H1 (cell line): ENCODE measurements around the gene PMFBP1. TPM values are rescaled to one million over a fixed set of nuclear protein-coding genes. Genes with fewer than 3 reads are reported as not detected.

Source experiments
- CTCF ChIA-PET: fragments of 300-600 bp; sonication (Branson Sonifier 250); formaldehyde crosslinking; loops from one replicate; lab custom pipeline; 2021; ENCODE audit not compliant: partially characterized antibody; lab: Charles Lee
- POLR2A ChIA-PET: fragments of 300-600 bp; sonication (Branson Sonifier 250); formaldehyde crosslinking; loops from one replicate; lab custom pipeline; 2021; ENCODE audit warnings: inconsistent platforms; ENCODE audit not compliant: partially characterized antibody; lab: Charles Lee
- DNase-seq, 2 experiments: peaks; one replicate each; pipeline versions ENCODE4 v3.0.0 to v3.0.0-alpha.2; 2010 to 2022; ENCODE audit warnings: low spot score in 2 of 2, low read depth in 1 of 2, mixed read lengths in 1 of 2
- FAIRE-seq: peaks from 2 replicates; lab custom pipeline; 2011; peaks lifted over from hg19 to GRCh38; lab: Jason Lieb, UNC
- H2AFZ ChIP-seq: 2 replicates; pipeline ENCODE4 v1.8.1; 2012; ENCODE audit warnings: low read length, inconsistent platforms
- H2AK5ac ChIP-seq: 2 replicates; pipeline ENCODE4 v1.6.1; 2013; ENCODE audit warnings: low read depth, low read length
- H2BK120ac ChIP-seq: replicated peaks from 2 replicates; pipeline ENCODE3; 2013; ENCODE audit warnings: low read depth, low read length, inconsistent platforms
- H2BK12ac ChIP-seq: 2 replicates; pipeline ENCODE4 v1.6.1; 2013; ENCODE audit warnings: low read depth, low read length
- H2BK15ac ChIP-seq: 2 replicates; pipeline ENCODE4 v1.6.1; 2013; ENCODE audit warnings: low read length
- H2BK20ac ChIP-seq: 2 replicates; pipeline ENCODE4 v1.6.1; 2013; ENCODE audit warnings: low read length
- H2BK5ac ChIP-seq: 2 replicates; pipeline ENCODE4 v1.6.1; 2013; ENCODE audit warnings: low read depth, low read length
- H3K14ac ChIP-seq: 2 replicates; pipeline ENCODE4 v1.6.1; 2013; ENCODE audit warnings: inconsistent platforms; ENCODE audit not compliant: insufficient read length
- H3K18ac ChIP-seq: 2 replicates; pipeline ENCODE4 v1.6.1; 2013; ENCODE audit warnings: low read length; ENCODE audit errors: extremely low read depth
- H3K23ac ChIP-seq: 2 replicates; pipeline ENCODE4 v1.6.1; 2013; ENCODE audit warnings: inconsistent platforms; ENCODE audit not compliant: insufficient read length
- H3K23me2 ChIP-seq: 2 replicates; pipeline ENCODE4 v1.6.1; 2013; ENCODE audit warnings: low read depth, low read length
- H3K27ac ChIP-seq: 2 replicates; pipeline ENCODE4 v1.6.1; 2011; ENCODE audit warnings: low read depth, low read length, inconsistent platforms
- H3K27me3 ChIP-seq, 4 experiments: replicated peaks in 1 of 4; 1 replicate in 1 of 4; 2 replicates in 3 of 4; pipeline versions ENCODE4 v1.6.1 to v1.8.1; 2011 to 2013; ENCODE audit warnings: low read length in 3 of 4, mild to moderate bottlenecking in 3 of 4, inconsistent platforms in 2 of 4, mixed read lengths in 2 of 4, moderate library complexity in 1 of 4; ENCODE audit not compliant: control insufficient read depth in 3 of 4, insufficient read depth in 3 of 4; ENCODE audit errors: extremely low read depth in 1 of 4
- H3K36me3 ChIP-seq, 4 experiments: 2 replicates each; pipeline versions ENCODE4 v1.6.1 to v1.8.1; 2011 to 2013; ENCODE audit warnings: mild to moderate bottlenecking in 4 of 4, low read length in 3 of 4, moderate library complexity in 2 of 4, control low read depth in 1 of 4, inconsistent platforms in 1 of 4; ENCODE audit not compliant: insufficient read depth in 4 of 4, control insufficient read depth in 2 of 4
- H3K4ac ChIP-seq: replicated peaks from 2 replicates; pipeline ENCODE3; 2013; ENCODE audit warnings: low read length, low read depth, mixed read lengths, inconsistent platforms; ENCODE audit not compliant: insufficient read length
- H3K4me1 ChIP-seq, 4 experiments: replicated peaks in 1 of 4; 1 replicate in 1 of 4; 2 replicates in 3 of 4; pipeline versions ENCODE4 v1.6.1 to v1.8.1; 2011 to 2013; ENCODE audit warnings: low read length in 3 of 4, inconsistent platforms in 2 of 4, mixed read lengths in 1 of 4; ENCODE audit not compliant: insufficient read depth in 4 of 4, control insufficient read depth in 3 of 4
- H3K4me2 ChIP-seq, 2 experiments: 2 replicates each; pipeline versions ENCODE4 v1.6.1 to v1.8.1; 2011 to 2013; ENCODE audit warnings: low read depth in 2 of 2, low read length in 2 of 2, control low read depth in 1 of 2, inconsistent platforms in 1 of 2, mild to moderate bottlenecking in 1 of 2; ENCODE audit not compliant: insufficient read depth in 1 of 2
- H3K4me3 ChIP-seq, 4 experiments: fragments of 200-600, 300-600 bp in 1 of 4; sonication (generic), shearing (Covaris generic), sonication (Bioruptor Twin) in 1 of 4; 2 replicates each; pipeline versions ENCODE4 v1.5.1 to v1.8.1; 2011 to 2016; ENCODE audit warnings: low read length in 4 of 4, low read depth in 3 of 4, control low read depth in 2 of 4, inconsistent platforms in 2 of 4, mild to moderate bottlenecking in 2 of 4, mixed read lengths in 1 of 4, moderate library complexity in 1 of 4; ENCODE audit not compliant: insufficient read depth in 2 of 4; ENCODE audit errors: extremely low read depth in 1 of 4
- H3K56ac ChIP-seq: replicated peaks from 2 replicates; pipeline ENCODE3; 2013; ENCODE audit warnings: low read depth, mild to moderate bottlenecking, mixed read lengths, low read length, inconsistent platforms; ENCODE audit not compliant: insufficient read length
- H3K79me1 ChIP-seq: 2 replicates; pipeline ENCODE4 v1.6.1; 2013; ENCODE audit warnings: low read depth, low read length, control low read depth
- H3K79me2 ChIP-seq, 2 experiments: 2 replicates each; pipeline versions ENCODE4 v1.6.1 to v1.8.1; 2012 to 2013; ENCODE audit warnings: low read length in 2 of 2, mild to moderate bottlenecking in 2 of 2, inconsistent platforms in 1 of 2; ENCODE audit not compliant: insufficient read depth in 2 of 2, control insufficient read depth in 1 of 2
- H3K9ac ChIP-seq, 4 experiments: replicated peaks in 1 of 4; 1 replicate in 1 of 4; 2 replicates in 3 of 4; pipeline versions ENCODE4 v1.6.1 to v1.8.1; 2011 to 2013; ENCODE audit warnings: low read depth in 3 of 4, low read length in 3 of 4, control low read depth in 2 of 4, mild to moderate bottlenecking in 2 of 4, moderate library complexity in 2 of 4, inconsistent platforms in 1 of 4; ENCODE audit errors: extremely low read depth in 1 of 4
- H3K9me3 ChIP-seq, 2 experiments: 2 replicates each; pipeline versions ENCODE4 v1.6.1 to v1.8.1; 2012 to 2013; ENCODE audit warnings: mild to moderate bottlenecking in 2 of 2, moderate library complexity in 2 of 2, control low read depth in 1 of 2, inconsistent platforms in 1 of 2, low read depth in 1 of 2, low read length in 1 of 2, mixed read lengths in 1 of 2; ENCODE audit not compliant: insufficient read depth in 2 of 2
- H4K20me1 ChIP-seq, 2 experiments: replicated peaks in 1 of 2; 2 replicates each; pipeline versions ENCODE3 to v1.8.1; 2011 to 2013; ENCODE audit warnings: inconsistent platforms in 2 of 2, low read length in 2 of 2, mild to moderate bottlenecking in 1 of 2; ENCODE audit not compliant: insufficient read depth in 2 of 2, control insufficient read depth in 1 of 2
- H4K5ac ChIP-seq: 2 replicates; pipeline ENCODE4 v1.6.1; 2013; ENCODE audit warnings: low read length, low read depth, mixed read lengths, inconsistent platforms; ENCODE audit not compliant: insufficient read length
- H4K8ac ChIP-seq: 2 replicates; pipeline ENCODE4 v1.8.0; 2013; ENCODE audit warnings: mild to moderate bottlenecking, moderate library complexity, low read length, inconsistent platforms; ENCODE audit not compliant: insufficient read depth; ENCODE audit errors: extremely low read depth
- H4K91ac ChIP-seq: replicated peaks from 2 replicates; pipeline ENCODE3; 2013; ENCODE audit warnings: low read length, mixed read lengths, inconsistent platforms; ENCODE audit not compliant: insufficient read length
- EGR1 ChIP-seq: IDR thresholded peaks from 2 replicates; pipeline ENCODE4 v1.6.1; 2011; ENCODE audit warnings: low read depth, low read length, borderline replicate concordance
- EP300 ChIP-seq, 2 experiments: IDR thresholded peaks; 1 replicate in 1 of 2; 2 replicates in 1 of 2; pipeline ENCODE4 v1.6.1; 2011 to 2012; ENCODE audit warnings: low read depth in 2 of 2, low read length in 2 of 2, mild to moderate bottlenecking in 2 of 2, borderline replicate concordance in 1 of 2, inconsistent platforms in 1 of 2, moderate library complexity in 1 of 2
- POLR2A ChIP-seq, 2 experiments: IDR thresholded peaks; 1 replicate in 1 of 2; 2 replicates in 1 of 2; pipeline ENCODE4 v1.6.1; 2011; ENCODE audit warnings: low read depth in 2 of 2, low read length in 2 of 2, mild to moderate bottlenecking in 2 of 2; ENCODE audit errors: control extremely low read depth in 1 of 2
- POLR2AphosphoS5 ChIP-seq: IDR thresholded peaks from 2 replicates; pipeline ENCODE4 v1.6.1; 2011; ENCODE audit warnings: low read depth, low read length
- SAP30 ChIP-seq: fragments of 300-600 bp; sonication (generic); IDR thresholded peaks from 2 replicates; pipeline ENCODE4 v1.7.1; 2012; ENCODE audit warnings: low read length, moderate library complexity, mild to moderate bottlenecking, inconsistent platforms; ENCODE audit not compliant: insufficient read depth, insufficient replicate concordance
- SP4 ChIP-seq: IDR thresholded peaks from 2 replicates; pipeline ENCODE4 v1.6.1; 2012; ENCODE audit warnings: low read length, inconsistent platforms
- SUZ12 ChIP-seq: fragments of 200-600 bp; sonication (generic); IDR thresholded peaks from 2 replicates; pipeline ENCODE4 v1.6.1; 2012; ENCODE audit warnings: mild to moderate bottlenecking, inconsistent platforms, low read length, moderate library complexity, mixed read lengths
- TBP ChIP-seq: IDR thresholded peaks from 2 replicates; pipeline ENCODE4 v1.6.1; 2011; ENCODE audit warnings: low read depth, low read length, improper control_type of control experiment
- TCF12 ChIP-seq: IDR thresholded peaks from 2 replicates; pipeline ENCODE4 v1.6.1; 2011; ENCODE audit warnings: low read depth, mild to moderate bottlenecking, low read length
- TEAD4 ChIP-seq: IDR thresholded peaks from 2 replicates; pipeline ENCODE4 v1.6.1; 2012; ENCODE audit warnings: low read depth, low read length, inconsistent platforms, mixed read lengths
- WGBS, 2 experiments: shearing (Covaris generic) in 1 of 2; methylation state at CpG; one replicate each; pipeline versions ENCODE4 v1.1.6 to v1.1.7; 2013 to 2015; ENCODE audit warnings: low lambda C conversion rate in 2 of 2, mixed read lengths in 2 of 2, inconsistent platforms in 1 of 2, low coverage in 1 of 2, missing lambda C conversion rate in 1 of 2; ENCODE audit not compliant: insufficient replicate concordance in 2 of 2, insufficient coverage in 1 of 2, insufficient read length in 1 of 2; ENCODE audit errors: extremely low coverage in 1 of 2, missing lambda C conversion rate in 1 of 2; 5-methylcytosine and 5-hydroxymethylcytosine counted together
- polyA plus RNA-seq, 7 experiments: library from polyadenylated mRNA; depleted of rRNA in 3 of 7; stranded (reverse) in 5 of 7; unstranded in 2 of 7; fragments of >200 nt in 5 of 7; fragments of 200-250 nt in 2 of 7; gene quantifications; 1 replicate in 5 of 7; 2 replicates in 1 of 7; 4 replicates in 1 of 7; pipeline versions ENCODE4 v1.2.1 to v1.2.3, GENCODE V29; 2011 to 2013; ENCODE audit warnings: missing spikeins in 2 of 7, mixed read lengths in 2 of 7
- total RNA-seq: library from RNA; stranded (reverse); fragmentation: NEBNext Ultra II Directional; extraction: Animal tissue kit (Norgen Biotek cat#: 25700); gene quantifications from 2 replicates; pipeline ENCODE4 v1.2.1, GENCODE V29; 2021
- TF ChIP-seq, protein P1 (sequence below), 3 experiments: IDR thresholded peaks; 1 replicate in 2 of 3; 2 replicates in 1 of 3; pipeline versions ENCODE4 v1.5.1 to v1.6.1; 2011; ENCODE audit warnings: low read length in 3 of 3, mild to moderate bottlenecking in 3 of 3, inconsistent platforms in 2 of 3, low read depth in 1 of 3, moderate library complexity in 1 of 3; ENCODE audit not compliant: insufficient read depth in 1 of 3; ENCODE audit errors: control extremely low read depth in 1 of 3
- TF ChIP-seq, protein P2 (sequence below): IDR thresholded peaks from 2 replicates; pipeline ENCODE4 v1.6.1; 2012; ENCODE audit warnings: inconsistent platforms

Gene PMFBP1
- total and polyA plus RNA-seq, 2 of the 8 experiments (the other 6 are each of a cell fraction or from before 2014, with no cell fraction given) = 0.32 to 1.6 TPM

DNA sequence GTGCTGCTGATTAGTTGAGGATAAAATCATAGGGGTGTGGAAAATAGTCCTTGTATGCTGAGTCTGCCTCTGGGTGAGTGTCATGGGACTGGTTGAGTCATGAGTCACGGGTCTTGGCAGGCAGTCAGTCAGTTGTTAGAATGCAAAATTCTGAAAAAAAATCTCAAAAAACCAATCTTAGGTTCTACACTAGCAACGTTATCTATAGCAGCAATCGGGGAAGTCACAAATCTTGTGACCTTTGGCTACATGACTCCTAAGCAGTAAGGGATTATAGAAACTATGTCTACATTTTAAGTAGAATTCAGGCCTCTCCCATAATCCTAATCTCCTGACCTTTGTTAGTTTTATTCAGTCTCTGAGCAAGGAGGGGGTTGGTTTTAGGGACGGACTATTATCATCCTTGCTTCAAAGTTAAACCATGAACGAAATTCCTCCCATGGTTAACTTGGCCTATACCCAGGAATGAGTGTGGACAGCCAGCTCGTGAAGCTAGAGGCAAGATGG lies 18.0 kb upstream of the PMFBP1 start:
- H3K56ac ChIP-seq = no peak overlapping the region
- H2AFZ ChIP-seq = no peak overlapping the region
- H3K4me3 ChIP-seq = no peak overlapping the region
- DNase-seq (no peak), FAIRE-seq (no peak)
- H3K79me1 ChIP-seq = no peaks in the 10 kb centered on the region
- H2BK15ac ChIP-seq = no peak overlapping the region
- H4K20me1 ChIP-seq = no peaks in the 10 kb centered on the region
- no peaks in the 10 kb centered on the region for H3K9me3 ChIP-seq
- no peak overlapping the region for H3K4ac ChIP-seq
- H2AK5ac ChIP-seq = no peak overlapping the region
- H4K91ac ChIP-seq = no peak overlapping the region
- CTCF ChIA-PET = no interaction called here
- no peak overlapping the region for H3K9ac ChIP-seq
- no peak overlapping the region for H3K27ac ChIP-seq
- H3K36me3 ChIP-seq = no peaks in the 10 kb centered on the region
- H3K23me2 ChIP-seq = no peaks in the 10 kb centered on the region
- no peak overlapping the region for H3K23ac ChIP-seq
- H2BK5ac ChIP-seq = no peak overlapping the region
- POLR2A ChIA-PET = no interaction called here
- no peak overlapping the region for H3K18ac ChIP-seq
- H4K8ac ChIP-seq = no peak overlapping the region
- no peak overlapping the region for H2BK20ac ChIP-seq
- no peak overlapping the region for H3K4me2 ChIP-seq
- H2BK120ac ChIP-seq = no peak overlapping the region
- no peak overlapping the region for H2BK12ac ChIP-seq
- no peaks in the 10 kb centered on the region for H3K27me3 ChIP-seq
- no peak overlapping the region for H4K5ac ChIP-seq
- WGBS, 2 experiments = 94% methylated on average over 6 of the region's 6 CpGs; no CpG with 5 or more reads in 1 of the 2 experiments
- H3K79me2 ChIP-seq = no peaks in the 10 kb centered on the region
- H3K4me1 ChIP-seq = peaks cover 0 to 3% (median under 1%) of the 10 kb centered on the region in 4 experiments; a peak in 3 of 7 replicates
- H3K14ac ChIP-seq = no peak overlapping the region
- TF ChIP-seq POLR2AphosphoS5 (no peak), TCF12 (no peak), POLR2A (IDR thresholded peaks at IDR 0.05; ENCODE audit: control extremely low read depth in 1 of 2, low read depth in 2 of 2, low read length in 2 of 2) (no peak), SUZ12 (no peak), SAP30 (no peak), EP300 (IDR thresholded peaks at IDR 0.05; ENCODE audit: borderline replicate concordance in 1 of 2, low read depth in 2 of 2, low read length in 2 of 2) (no peak), TEAD4 (no peak), EGR1 (no peak), SP4 (no peak), TBP (no peak)
- TF ChIP-seq, protein P1, sequence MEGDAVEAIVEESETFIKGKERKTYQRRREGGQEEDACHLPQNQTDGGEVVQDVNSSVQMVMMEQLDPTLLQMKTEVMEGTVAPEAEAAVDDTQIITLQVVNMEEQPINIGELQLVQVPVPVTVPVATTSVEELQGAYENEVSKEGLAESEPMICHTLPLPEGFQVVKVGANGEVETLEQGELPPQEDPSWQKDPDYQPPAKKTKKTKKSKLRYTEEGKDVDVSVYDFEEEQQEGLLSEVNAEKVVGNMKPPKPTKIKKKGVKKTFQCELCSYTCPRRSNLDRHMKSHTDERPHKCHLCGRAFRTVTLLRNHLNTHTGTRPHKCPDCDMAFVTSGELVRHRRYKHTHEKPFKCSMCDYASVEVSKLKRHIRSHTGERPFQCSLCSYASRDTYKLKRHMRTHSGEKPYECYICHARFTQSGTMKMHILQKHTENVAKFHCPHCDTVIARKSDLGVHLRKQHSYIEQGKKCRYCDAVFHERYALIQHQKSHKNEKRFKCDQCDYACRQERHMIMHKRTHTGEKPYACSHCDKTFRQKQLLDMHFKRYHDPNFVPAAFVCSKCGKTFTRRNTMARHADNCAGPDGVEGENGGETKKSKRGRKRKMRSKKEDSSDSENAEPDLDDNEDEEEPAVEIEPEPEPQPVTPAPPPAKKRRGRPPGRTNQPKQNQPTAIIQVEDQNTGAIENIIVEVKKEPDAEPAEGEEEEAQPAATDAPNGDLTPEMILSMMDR (IDR thresholded peaks at IDR 0.05; ENCODE audit: control extremely low read depth in 1 of 3, insufficient read depth in 1 of 3, low read depth in 1 of 3, low read length in 3 of 3) = no peak
- TF ChIP-seq, protein P2, sequence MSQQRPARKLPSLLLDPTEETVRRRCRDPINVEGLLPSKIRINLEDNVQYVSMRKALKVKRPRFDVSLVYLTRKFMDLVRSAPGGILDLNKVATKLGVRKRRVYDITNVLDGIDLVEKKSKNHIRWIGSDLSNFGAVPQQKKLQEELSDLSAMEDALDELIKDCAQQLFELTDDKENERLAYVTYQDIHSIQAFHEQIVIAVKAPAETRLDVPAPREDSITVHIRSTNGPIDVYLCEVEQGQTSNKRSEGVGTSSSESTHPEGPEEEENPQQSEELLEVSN = no peak
